ENCODE data around the gene NPLOC4.

DNA sequence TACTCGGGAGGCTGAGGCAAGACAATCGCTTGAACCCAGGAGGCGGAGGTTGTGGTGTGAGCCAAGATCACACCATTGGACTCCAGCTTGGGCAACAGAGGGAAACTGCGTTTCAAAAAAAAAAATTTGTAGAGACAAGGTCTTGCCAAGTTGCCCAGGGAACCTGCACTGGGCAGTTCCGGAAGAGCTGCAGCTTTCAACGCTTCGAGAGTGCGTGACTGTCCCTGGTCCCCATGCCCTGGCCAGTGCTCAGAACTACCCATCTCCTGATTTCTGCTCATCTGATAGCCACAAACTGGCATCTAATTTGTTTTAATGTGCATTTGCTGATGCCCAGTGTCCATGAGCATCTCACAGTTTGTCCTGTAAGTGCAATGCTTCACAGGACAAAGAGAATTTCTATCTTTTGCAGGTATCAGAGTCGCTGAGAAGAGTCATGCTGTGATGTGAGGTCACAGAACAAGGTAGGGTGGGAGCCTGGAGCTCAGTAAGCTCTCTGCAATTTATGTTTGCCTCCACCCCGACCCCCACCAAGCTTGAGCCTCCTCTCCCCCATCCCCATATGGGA is 128.2 kb downstream of the NPLOC4 start:
- TF ChIP-seq EP300 (IDR thresholded peaks at IDR 0.05) (no peak), POLR2A (IDR thresholded peaks at IDR 0.05) (no peak)
- TF ChIP-seq, protein P1, sequence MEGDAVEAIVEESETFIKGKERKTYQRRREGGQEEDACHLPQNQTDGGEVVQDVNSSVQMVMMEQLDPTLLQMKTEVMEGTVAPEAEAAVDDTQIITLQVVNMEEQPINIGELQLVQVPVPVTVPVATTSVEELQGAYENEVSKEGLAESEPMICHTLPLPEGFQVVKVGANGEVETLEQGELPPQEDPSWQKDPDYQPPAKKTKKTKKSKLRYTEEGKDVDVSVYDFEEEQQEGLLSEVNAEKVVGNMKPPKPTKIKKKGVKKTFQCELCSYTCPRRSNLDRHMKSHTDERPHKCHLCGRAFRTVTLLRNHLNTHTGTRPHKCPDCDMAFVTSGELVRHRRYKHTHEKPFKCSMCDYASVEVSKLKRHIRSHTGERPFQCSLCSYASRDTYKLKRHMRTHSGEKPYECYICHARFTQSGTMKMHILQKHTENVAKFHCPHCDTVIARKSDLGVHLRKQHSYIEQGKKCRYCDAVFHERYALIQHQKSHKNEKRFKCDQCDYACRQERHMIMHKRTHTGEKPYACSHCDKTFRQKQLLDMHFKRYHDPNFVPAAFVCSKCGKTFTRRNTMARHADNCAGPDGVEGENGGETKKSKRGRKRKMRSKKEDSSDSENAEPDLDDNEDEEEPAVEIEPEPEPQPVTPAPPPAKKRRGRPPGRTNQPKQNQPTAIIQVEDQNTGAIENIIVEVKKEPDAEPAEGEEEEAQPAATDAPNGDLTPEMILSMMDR (IDR thresholded peaks at IDR 0.05): no peak
